H1 (cell line): Measurements from ENCODE around the gene WDR45B. TPM values are rescaled to one million over a fixed set of nuclear protein-coding genes. Genes with fewer than 3 reads are reported as not detected.

Experiments used
- CTCF ChIA-PET: fragments of 300-600 bp; sonication (Branson Sonifier 250); formaldehyde crosslinking; loops from one replicate; lab custom pipeline; 2021; ENCODE audit not compliant: partially characterized antibody; lab: Charles Lee
- POLR2A ChIA-PET: fragments of 300-600 bp; sonication (Branson Sonifier 250); formaldehyde crosslinking; loops from one replicate; lab custom pipeline; 2021; ENCODE audit warnings: inconsistent platforms; ENCODE audit not compliant: partially characterized antibody; lab: Charles Lee
- DNase-seq, 2 experiments: peaks; one replicate each; pipeline versions ENCODE4 v3.0.0 to v3.0.0-alpha.2; 2010 to 2022; ENCODE audit warnings: low spot score in 2 of 2, low read depth in 1 of 2, mixed read lengths in 1 of 2
- FAIRE-seq: peaks from 2 replicates; lab custom pipeline; 2011; peaks lifted over from hg19 to GRCh38; lab: Jason Lieb, UNC
- H2AFZ ChIP-seq: 2 replicates; pipeline ENCODE4 v1.8.1; 2012; ENCODE audit warnings: low read length, inconsistent platforms
- H2AK5ac ChIP-seq: 2 replicates; pipeline ENCODE4 v1.6.1; 2013; ENCODE audit warnings: low read depth, low read length
- H2BK120ac ChIP-seq: replicated peaks from 2 replicates; pipeline ENCODE3; 2013; ENCODE audit warnings: low read depth, low read length, inconsistent platforms
- H2BK12ac ChIP-seq: 2 replicates; pipeline ENCODE4 v1.6.1; 2013; ENCODE audit warnings: low read depth, low read length
- H2BK15ac ChIP-seq: 2 replicates; pipeline ENCODE4 v1.6.1; 2013; ENCODE audit warnings: low read length
- H2BK20ac ChIP-seq: 2 replicates; pipeline ENCODE4 v1.6.1; 2013; ENCODE audit warnings: low read length
- H2BK5ac ChIP-seq: 2 replicates; pipeline ENCODE4 v1.6.1; 2013; ENCODE audit warnings: low read depth, low read length
- H3K14ac ChIP-seq: 2 replicates; pipeline ENCODE4 v1.6.1; 2013; ENCODE audit warnings: inconsistent platforms; ENCODE audit not compliant: insufficient read length
- H3K18ac ChIP-seq: 2 replicates; pipeline ENCODE4 v1.6.1; 2013; ENCODE audit warnings: low read length; ENCODE audit errors: extremely low read depth
- H3K23ac ChIP-seq: 2 replicates; pipeline ENCODE4 v1.6.1; 2013; ENCODE audit warnings: inconsistent platforms; ENCODE audit not compliant: insufficient read length
- H3K23me2 ChIP-seq: 2 replicates; pipeline ENCODE4 v1.6.1; 2013; ENCODE audit warnings: low read depth, low read length
- H3K27ac ChIP-seq: 2 replicates; pipeline ENCODE4 v1.6.1; 2011; ENCODE audit warnings: low read depth, low read length, inconsistent platforms
- H3K27me3 ChIP-seq, 4 experiments: replicated peaks in 1 of 4; 1 replicate in 1 of 4; 2 replicates in 3 of 4; pipeline versions ENCODE4 v1.6.1 to v1.8.1; 2011 to 2013; ENCODE audit warnings: low read length in 3 of 4, mild to moderate bottlenecking in 3 of 4, inconsistent platforms in 2 of 4, mixed read lengths in 2 of 4, moderate library complexity in 1 of 4; ENCODE audit not compliant: control insufficient read depth in 3 of 4, insufficient read depth in 3 of 4; ENCODE audit errors: extremely low read depth in 1 of 4
- H3K36me3 ChIP-seq, 4 experiments: 2 replicates each; pipeline versions ENCODE4 v1.6.1 to v1.8.1; 2011 to 2013; ENCODE audit warnings: mild to moderate bottlenecking in 4 of 4, low read length in 3 of 4, moderate library complexity in 2 of 4, control low read depth in 1 of 4, inconsistent platforms in 1 of 4; ENCODE audit not compliant: insufficient read depth in 4 of 4, control insufficient read depth in 2 of 4
- H3K4ac ChIP-seq: replicated peaks from 2 replicates; pipeline ENCODE3; 2013; ENCODE audit warnings: low read length, low read depth, mixed read lengths, inconsistent platforms; ENCODE audit not compliant: insufficient read length
- H3K4me1 ChIP-seq, 4 experiments: replicated peaks in 1 of 4; 1 replicate in 1 of 4; 2 replicates in 3 of 4; pipeline versions ENCODE4 v1.6.1 to v1.8.1; 2011 to 2013; ENCODE audit warnings: low read length in 3 of 4, inconsistent platforms in 2 of 4, mixed read lengths in 1 of 4; ENCODE audit not compliant: insufficient read depth in 4 of 4, control insufficient read depth in 3 of 4
- H3K4me2 ChIP-seq, 2 experiments: 2 replicates each; pipeline versions ENCODE4 v1.6.1 to v1.8.1; 2011 to 2013; ENCODE audit warnings: low read depth in 2 of 2, low read length in 2 of 2, control low read depth in 1 of 2, inconsistent platforms in 1 of 2, mild to moderate bottlenecking in 1 of 2; ENCODE audit not compliant: insufficient read depth in 1 of 2
- H3K4me3 ChIP-seq, 4 experiments: fragments of 200-600, 300-600 bp in 1 of 4; sonication (generic), shearing (Covaris generic), sonication (Bioruptor Twin) in 1 of 4; 2 replicates each; pipeline versions ENCODE4 v1.5.1 to v1.8.1; 2011 to 2016; ENCODE audit warnings: low read length in 4 of 4, low read depth in 3 of 4, control low read depth in 2 of 4, inconsistent platforms in 2 of 4, mild to moderate bottlenecking in 2 of 4, mixed read lengths in 1 of 4, moderate library complexity in 1 of 4; ENCODE audit not compliant: insufficient read depth in 2 of 4; ENCODE audit errors: extremely low read depth in 1 of 4
- H3K56ac ChIP-seq: replicated peaks from 2 replicates; pipeline ENCODE3; 2013; ENCODE audit warnings: low read depth, mild to moderate bottlenecking, mixed read lengths, low read length, inconsistent platforms; ENCODE audit not compliant: insufficient read length
- H3K79me1 ChIP-seq: 2 replicates; pipeline ENCODE4 v1.6.1; 2013; ENCODE audit warnings: low read depth, low read length, control low read depth
- H3K79me2 ChIP-seq, 2 experiments: 2 replicates each; pipeline versions ENCODE4 v1.6.1 to v1.8.1; 2012 to 2013; ENCODE audit warnings: low read length in 2 of 2, mild to moderate bottlenecking in 2 of 2, inconsistent platforms in 1 of 2; ENCODE audit not compliant: insufficient read depth in 2 of 2, control insufficient read depth in 1 of 2
- H3K9ac ChIP-seq, 4 experiments: replicated peaks in 1 of 4; 1 replicate in 1 of 4; 2 replicates in 3 of 4; pipeline versions ENCODE4 v1.6.1 to v1.8.1; 2011 to 2013; ENCODE audit warnings: low read depth in 3 of 4, low read length in 3 of 4, control low read depth in 2 of 4, mild to moderate bottlenecking in 2 of 4, moderate library complexity in 2 of 4, inconsistent platforms in 1 of 4; ENCODE audit errors: extremely low read depth in 1 of 4
- H3K9me3 ChIP-seq, 2 experiments: 2 replicates each; pipeline versions ENCODE4 v1.6.1 to v1.8.1; 2012 to 2013; ENCODE audit warnings: mild to moderate bottlenecking in 2 of 2, moderate library complexity in 2 of 2, control low read depth in 1 of 2, inconsistent platforms in 1 of 2, low read depth in 1 of 2, low read length in 1 of 2, mixed read lengths in 1 of 2; ENCODE audit not compliant: insufficient read depth in 2 of 2
- H4K20me1 ChIP-seq, 2 experiments: replicated peaks in 1 of 2; 2 replicates each; pipeline versions ENCODE3 to v1.8.1; 2011 to 2013; ENCODE audit warnings: inconsistent platforms in 2 of 2, low read length in 2 of 2, mild to moderate bottlenecking in 1 of 2; ENCODE audit not compliant: insufficient read depth in 2 of 2, control insufficient read depth in 1 of 2
- H4K5ac ChIP-seq: 2 replicates; pipeline ENCODE4 v1.6.1; 2013; ENCODE audit warnings: low read length, low read depth, mixed read lengths, inconsistent platforms; ENCODE audit not compliant: insufficient read length
- H4K8ac ChIP-seq: 2 replicates; pipeline ENCODE4 v1.8.0; 2013; ENCODE audit warnings: mild to moderate bottlenecking, moderate library complexity, low read length, inconsistent platforms; ENCODE audit not compliant: insufficient read depth; ENCODE audit errors: extremely low read depth
- H4K91ac ChIP-seq: replicated peaks from 2 replicates; pipeline ENCODE3; 2013; ENCODE audit warnings: low read length, mixed read lengths, inconsistent platforms; ENCODE audit not compliant: insufficient read length
- BCL11A ChIP-seq, 2 experiments: IDR thresholded peaks; one replicate each; pipeline ENCODE4 v1.6.1; 2011; ENCODE audit warnings: low read depth in 2 of 2, low read length in 2 of 2, mild to moderate bottlenecking in 2 of 2
- CHD1 ChIP-seq: IDR thresholded peaks from 2 replicates; pipeline ENCODE4 v1.6.1; 2012; ENCODE audit warnings: low read depth, low read length, improper control_type of control experiment
- CHD2 ChIP-seq: IDR thresholded peaks from 2 replicates; pipeline ENCODE4 v1.6.1; 2012; ENCODE audit warnings: low read length, improper control_type of control experiment
- E2F6 ChIP-seq: IDR thresholded peaks from 2 replicates; pipeline ENCODE4 v1.6.1; 2012; ENCODE audit warnings: inconsistent platforms
- FOSL1 ChIP-seq: IDR thresholded peaks from 2 replicates; pipeline ENCODE4 v1.6.1; 2011; ENCODE audit warnings: mild to moderate bottlenecking, low read depth, low read length, moderate library complexity; ENCODE audit not compliant: insufficient read depth
- HDAC2 ChIP-seq, 2 experiments: fragments of 300-600 bp in 1 of 2; sonication (generic) in 1 of 2; IDR thresholded peaks; 2 replicates each; pipeline ENCODE4 v1.6.1; 2011 to 2012; ENCODE audit warnings: low read depth in 2 of 2, low read length in 2 of 2, mild to moderate bottlenecking in 2 of 2, moderate library complexity in 2 of 2, borderline replicate concordance in 1 of 2, inconsistent platforms in 1 of 2
- KDM5A ChIP-seq: fragments of 200-600 bp; IDR thresholded peaks from 2 replicates; pipeline ENCODE4 v1.7.1; 2012; ENCODE audit warnings: mild to moderate bottlenecking, low read length, inconsistent platforms, mixed read lengths
- NRF1 ChIP-seq: IDR thresholded peaks from 2 replicates; pipeline ENCODE4 v1.6.1; 2011; ENCODE audit warnings: mild to moderate bottlenecking, low read depth, low read length, improper control_type of control experiment
- RXRA ChIP-seq: IDR thresholded peaks from 2 replicates; pipeline ENCODE4 v1.6.1; 2011; ENCODE audit warnings: low read depth, mild to moderate bottlenecking, low read length, moderate library complexity; ENCODE audit not compliant: insufficient read depth
- WGBS, 2 experiments: shearing (Covaris generic) in 1 of 2; methylation state at CpG; one replicate each; pipeline versions ENCODE4 v1.1.6 to v1.1.7; 2013 to 2015; ENCODE audit warnings: low lambda C conversion rate in 2 of 2, mixed read lengths in 2 of 2, inconsistent platforms in 1 of 2, low coverage in 1 of 2, missing lambda C conversion rate in 1 of 2; ENCODE audit not compliant: insufficient replicate concordance in 2 of 2, insufficient coverage in 1 of 2, insufficient read length in 1 of 2; ENCODE audit errors: extremely low coverage in 1 of 2, missing lambda C conversion rate in 1 of 2; 5-methylcytosine and 5-hydroxymethylcytosine counted together
- polyA plus RNA-seq, 7 experiments: library from polyadenylated mRNA; depleted of rRNA in 3 of 7; stranded (reverse) in 5 of 7; unstranded in 2 of 7; fragments of >200 nt in 5 of 7; fragments of 200-250 nt in 2 of 7; gene quantifications; 1 replicate in 5 of 7; 2 replicates in 1 of 7; 4 replicates in 1 of 7; pipeline versions ENCODE4 v1.2.1 to v1.2.3, GENCODE V29; 2011 to 2013; ENCODE audit warnings: missing spikeins in 2 of 7, mixed read lengths in 2 of 7
- total RNA-seq: library from RNA; stranded (reverse); fragmentation: NEBNext Ultra II Directional; extraction: Animal tissue kit (Norgen Biotek cat#: 25700); gene quantifications from 2 replicates; pipeline ENCODE4 v1.2.1, GENCODE V29; 2021

WDR45B gene
- total and polyA plus RNA-seq, 2 of the 8 experiments (the other 6 are each of a cell fraction or from before 2014, with no cell fraction given) = 82.0 to 100 TPM

GRCh38 chr17:82686366-82687324 lies 38.4 kb upstream of the WDR45B start:
- DNase-seq = no peak
- WGBS, 2 experiments = 86% methylated on average over 19 of the region's 19 CpGs; no CpG with 5 or more reads in 1 of the 2 experiments
- no peaks in the 10 kb centered on the region for H3K36me3 ChIP-seq
- TF ChIP-seq CHD1 (no peak), BCL11A (IDR thresholded peaks at IDR 0.05; ENCODE audit: low read depth in 2 of 2, low read length in 2 of 2) (no peak), CHD2 (no peak), RXRA (no peak), HDAC2 (IDR thresholded peaks at IDR 0.05; ENCODE audit: borderline replicate concordance in 1 of 2, low read depth in 2 of 2, low read length in 2 of 2) (no peak), FOSL1 (no peak), E2F6 (no peak), KDM5A (no peak), NRF1 (no peak)
- no peak overlapping the region for H3K9ac ChIP-seq
- no peaks in the 10 kb centered on the region for H3K23me2 ChIP-seq
- H3K56ac ChIP-seq = no peak overlapping the region
- FAIRE-seq = no peak
- no peak overlapping the region for H2BK20ac ChIP-seq
- H2BK15ac ChIP-seq = no peak overlapping the region
- no peak overlapping the region for H3K18ac ChIP-seq
- H2BK120ac ChIP-seq = no peak overlapping the region
- H4K5ac ChIP-seq = no peak overlapping the region
- no peak overlapping the region for H3K14ac ChIP-seq
- H4K91ac ChIP-seq = no peak overlapping the region
- H3K4ac ChIP-seq = no peak overlapping the region
- H2AFZ ChIP-seq = no peak overlapping the region
- no peaks in the 10 kb centered on the region; a peak in 1 of 7 replicates for H3K4me1 ChIP-seq
- H4K20me1 ChIP-seq = peaks cover 0 to 1% of the 10 kb centered on the region in 2 experiments
- H4K8ac ChIP-seq = no peak overlapping the region
- H3K4me2 ChIP-seq = no peak overlapping the region
- ChIA-PET CTCF (interaction anchor here (0.8 to 3.7 kb wide), 5 partner anchors 18 to 228 kb away, joined by 3 to 15 read pairs (median 3); no protein-coding TSS in a partner anchor), POLR2A (interaction anchor here (0.8 to 1.5 kb wide), 3 partner anchors 11 to 49 kb away, joined by 3 to 5 read pairs (median 3); partner anchors contain the start of gene FN3K)
- no peak overlapping the region for H2BK5ac ChIP-seq
- no peaks in the 10 kb centered on the region for H3K79me1 ChIP-seq
- no peak overlapping the region for H3K27ac ChIP-seq
- H3K4me3 ChIP-seq = no peak overlapping the region
- H3K79me2 ChIP-seq = no peaks in the 10 kb centered on the region
- H3K9me3 ChIP-seq = no peaks in the 10 kb centered on the region; a peak in 1 of 4 replicates
- H3K27me3 ChIP-seq = no peaks in the 10 kb centered on the region; a peak in 1 of 7 replicates
- H3K23ac ChIP-seq = no peak overlapping the region
- H2AK5ac ChIP-seq = no peak overlapping the region
- no peak overlapping the region for H2BK12ac ChIP-seq
